GM21526 (cell line): ENCODE data around the gene DNMT3A.

Experiments
- ATAC-seq: cut with Tn5 transposase; IDR thresholded peaks from one replicate; pipeline ENCODE4 v1.9.1; 2021; ENCODE audit warnings: moderate library complexity; ENCODE audit not compliant: unreplicated experiment, low FRiP score

Gene DNMT3A

GRCh38 chr2:25347846-25348245 lies 6.1 kb upstream of the DNMT3A start:
- no peak for ATAC-seq

GRCh38 chr2:25347205-25347815 lies 5.6 kb upstream of the DNMT3A start:
- no peak for ATAC-seq

GRCh38 chr2:25343187-25343825 lies 1.6 kb upstream of the DNMT3A start:
- ATAC-seq = no peak

GRCh38 chr2:25342372-25343186 lies 854 bp upstream of the DNMT3A start:
- peak; percentile 72 for ATAC-seq

- ATAC-seq = peak; percentile 22
Measured at GRCh38 chr2:25341011-25341727, 556 bp downstream of the DNMT3A start.

GRCh38 chr2:25340181-25340921 lies 1.4 kb downstream of the DNMT3A start:
- ATAC-seq = no peak

GRCh38 chr2:25339791-25340180 lies 1.9 kb downstream of the DNMT3A start:
- ATAC-seq = no peak

GRCh38 chr2:25339211-25339674 lies 2.5 kb downstream of the DNMT3A start:
- no peak for ATAC-seq

- no peak for ATAC-seq
Measured at GRCh38 chr2:25338401-25338800, 3.3 kb downstream of the DNMT3A start.

- no peak for ATAC-seq
Measured at GRCh38 chr2:25337891-25338290, 3.8 kb downstream of the DNMT3A start.

GRCh38 chr2:25337276-25337675 lies 4.4 kb downstream of the DNMT3A start:
- no peak for ATAC-seq

- no peak for ATAC-seq
Measured at GRCh38 chr2:25336383-25336841, 5.3 kb downstream of the DNMT3A start.

GRCh38 chr2:25335971-25336370 lies 5.8 kb downstream of the DNMT3A start:
- ATAC-seq = no peak

GRCh38 chr2:25335204-25335603 lies 6.5 kb downstream of the DNMT3A start:
- no peak for ATAC-seq

GRCh38 chr2:25334482-25334881 lies 7.2 kb downstream of the DNMT3A start:
- no peak for ATAC-seq

GRCh38 chr2:25333981-25334380 lies 7.7 kb downstream of the DNMT3A start:
- ATAC-seq = no peak

GRCh38 chr2:25332571-25332970 lies 9.2 kb downstream of the DNMT3A start:
- ATAC-seq = no peak

GRCh38 chr2:25331686-25332365 lies 9.9 kb downstream of the DNMT3A start:
- no peak for ATAC-seq

GRCh38 chr2:25330937-25331336 lies 10.8 kb downstream of the DNMT3A start:
- no peak for ATAC-seq

- no peak for ATAC-seq
Measured at GRCh38 chr2:25330273-25330672, 11.5 kb downstream of the DNMT3A start.
